A549 treated with CORT108297 at 1 μM for 4 hours (cell line): Measurements from ENCODE around the gene RBBP7. TPM values are rescaled to one million over a fixed set of nuclear protein-coding genes. Genes with fewer than 3 reads are reported as not detected.

ENCODE experiments used
- total RNA-seq: library from RNA; stranded (reverse); fragments of 200-300 nt; extraction: Qiagen RNA extraction; gene quantifications from 5 replicates; pipeline ENCODE4 v1.2.3, GENCODE V29; 2022

RBBP7 gene
- 158 to 191 TPM (median 161 TPM) in 5 replicates for total RNA-seq

DNA sequence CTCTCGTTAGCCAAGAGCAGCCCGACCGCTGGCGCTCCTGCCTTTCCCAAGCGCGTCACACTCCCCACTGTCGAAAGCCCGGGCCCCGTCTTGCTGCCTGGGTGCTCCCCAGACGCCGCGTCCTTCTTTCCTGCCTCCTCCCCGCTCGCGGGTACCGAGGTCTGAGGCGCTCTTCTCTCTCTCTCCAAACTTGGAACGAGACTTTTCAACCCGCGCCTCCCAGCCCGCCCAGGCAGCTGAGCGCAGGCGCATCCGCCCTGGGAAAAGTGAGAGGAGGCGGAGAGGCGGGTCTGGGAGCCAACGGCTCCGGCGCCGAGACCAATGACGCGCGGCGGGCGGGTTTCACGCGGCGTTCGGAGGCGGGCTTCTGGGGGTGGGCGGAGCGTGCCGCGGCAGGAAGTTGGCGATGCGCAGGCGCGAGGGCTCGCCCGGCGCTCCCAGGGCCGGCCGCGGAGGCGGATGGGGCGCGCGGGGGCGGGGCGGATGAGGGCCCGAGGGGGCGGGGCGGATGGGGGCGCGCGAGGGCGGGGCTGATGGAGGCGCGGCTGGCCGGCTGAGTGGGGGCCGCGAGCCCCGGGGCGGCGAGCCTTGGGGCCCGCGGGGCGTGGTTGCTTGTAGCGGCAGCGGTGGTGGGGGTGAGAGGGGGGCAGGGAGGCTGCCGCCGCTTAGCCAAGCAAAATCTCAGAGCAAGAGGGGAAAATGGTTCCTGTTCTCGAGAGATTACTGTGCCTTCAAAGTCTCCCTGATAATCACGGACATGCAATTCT is at the start of gene RBBP7:
Gene RBBP7 (minus strand): TSS at position 268 of the 767 bp plus-strand sequence. CDS start 309 bp downstream, outside the sequence.

Other genes starting within 250 kb of the RBBP7 start
- not detected in 5 replicates for gene S100G, start 220.2 kb downstream of the RBBP7 start, total RNA-seq
- 9.5 to 11.7 TPM (median 10.2 TPM) in 5 replicates for gene CTPS2, start 157.7 kb downstream of the RBBP7 start, total RNA-seq
- 20.7 to 24.7 TPM (median 21.8 TPM) in 5 replicates for gene SYAP1, start 150.8 kb downstream of the RBBP7 start, total RNA-seq
- 14.1 to 17.3 TPM (median 14.5 TPM) in 5 replicates for gene TXLNG, start 83.9 kb downstream of the RBBP7 start, total RNA-seq
- 0.68 to 1.0 TPM (median 0.78 TPM) in 5 replicates for gene REPS2, start 76.3 kb upstream of the RBBP7 start, total RNA-seq